ENCODE data around the gene POU2AF3.

The POU2AF3 gene

GRCh38 chr11:111331711-111332479, 33.5 kb downstream of the POU2AF3 start:
- DNase-seq, result no peak
- no peak overlapping the region for H3K9ac ChIP-seq (ENCODE audit: low read length)
- H3K79me1 ChIP-seq (replicated peaks; ENCODE audit: low read length, poor library complexity, severe bottlenecking), result no peaks in the 10 kb centered on the region
- H3K4ac ChIP-seq (ENCODE audit: low read depth in 1 of 2, low read length in 2 of 2), result no peak overlapping the region
- peaks cover 2% of the 10 kb centered on the region for H3K4me1 ChIP-seq (ENCODE audit: control insufficient read depth, insufficient read depth, low read depth, low read length)
- no peak overlapping the region for H2BK12ac ChIP-seq (ENCODE audit: low read length in 2 of 2)
- H3K27me3 ChIP-seq (ENCODE audit: control insufficient read depth in 1 of 2, insufficient read depth in 1 of 2, low read length in 2 of 2), result peaks cover 0 to 7% of the 10 kb centered on the region in 2 experiments
- no peak overlapping the region for H2BK5ac ChIP-seq (ENCODE audit: low read depth, low read length, poor library complexity, severe bottlenecking)
- no peak overlapping the region for H3K4me3 ChIP-seq (ENCODE audit: insufficient read depth in 1 of 2, low read depth in 1 of 2, low read length in 2 of 2)
- H4K8ac ChIP-seq (ENCODE audit: low read length), result no peak overlapping the region
- H3K27ac ChIP-seq (ENCODE audit: low read length, poor library complexity, severe bottlenecking), result no peak overlapping the region
- no peaks in the 10 kb centered on the region for H3K9me3 ChIP-seq (ENCODE audit: control insufficient read depth, low read length)
- H2BK120ac ChIP-seq (ENCODE audit: low read depth, low read length), result no peak overlapping the region
- H2BK15ac ChIP-seq (ENCODE audit: low read depth, poor library complexity, severe bottlenecking), result no peak overlapping the region
- 87% methylated on average over 3 of the region's 4 CpGs for WGBS
- no peak overlapping the region for H3K18ac ChIP-seq (ENCODE audit: low read depth in 1 of 2, low read length in 2 of 2)
- H4K91ac ChIP-seq (ENCODE audit: low read length), result no peak overlapping the region
- no peak overlapping the region for H2AK5ac ChIP-seq (ENCODE audit: low read length, severe bottlenecking)
- H3K23ac ChIP-seq (ENCODE audit: low read length in 2 of 2), result no peak overlapping the region
- no peak overlapping the region for H3K4me2 ChIP-seq (ENCODE audit: low read length, poor library complexity, severe bottlenecking)
- H3K36me3 ChIP-seq (ENCODE audit: control insufficient read depth in 1 of 2, insufficient read depth in 2 of 2, low read depth in 1 of 2, low read length in 2 of 2), result no peaks in the 10 kb centered on the region
- no peak overlapping the region for H2AFZ ChIP-seq (ENCODE audit: low read depth, low read length)
- H3K14ac ChIP-seq (ENCODE audit: low read length in 2 of 2), result no peak overlapping the region

DNA sequence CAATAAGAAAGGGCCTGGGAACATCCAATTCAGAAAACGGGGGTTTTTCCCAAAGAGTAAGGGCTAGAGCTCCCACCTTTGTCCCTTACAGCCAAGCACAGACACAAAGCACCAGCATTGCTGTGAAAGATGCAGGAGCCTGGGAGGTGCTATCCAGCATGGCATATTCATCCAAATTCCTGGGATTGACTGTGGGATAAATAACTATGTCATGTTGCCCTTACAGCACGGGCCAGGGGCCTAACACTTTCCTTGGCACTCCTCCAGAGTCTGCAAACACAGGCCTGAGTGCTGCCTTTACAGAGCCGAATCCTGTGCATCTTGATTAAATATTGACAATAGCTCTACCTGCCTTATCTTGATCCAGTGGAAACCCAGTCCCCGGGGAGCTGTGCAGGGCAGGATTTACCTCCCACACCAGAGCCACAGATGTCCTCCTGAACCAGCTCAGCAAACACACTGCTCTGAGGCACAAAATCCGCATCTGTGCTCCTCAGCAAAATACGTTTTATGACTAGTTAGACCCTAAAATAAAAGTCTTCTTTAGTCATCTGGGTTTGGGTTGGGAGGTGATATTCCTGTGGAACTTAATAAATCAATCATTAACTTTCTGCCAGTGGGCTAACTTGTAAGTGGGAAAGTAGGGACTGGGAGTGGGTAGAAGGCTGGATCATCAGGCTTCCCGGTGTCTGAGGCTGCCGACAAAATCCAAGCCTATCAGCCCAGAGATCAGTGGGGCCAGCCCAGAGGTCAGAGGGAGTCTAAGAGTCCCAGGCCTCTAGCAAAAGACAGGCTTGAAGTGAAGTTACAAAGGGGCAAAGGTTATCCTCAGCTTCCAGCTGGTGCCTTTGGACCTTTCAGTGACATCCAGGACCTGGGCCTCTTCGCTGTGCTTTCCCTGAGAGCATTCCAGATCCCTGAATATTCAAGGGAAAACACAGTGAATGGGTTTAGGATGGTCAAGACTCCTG, 36.5 kb downstream of the POU2AF3 start:
- H3K14ac ChIP-seq (ENCODE audit: low read length in 2 of 2), result no peak overlapping the region
- no peak overlapping the region for H4K91ac ChIP-seq (ENCODE audit: low read length)
- no peak overlapping the region for H3K9ac ChIP-seq (ENCODE audit: low read length)
- H3K9me3 ChIP-seq (ENCODE audit: control insufficient read depth, low read length), result no peaks in the 10 kb centered on the region
- H2BK12ac ChIP-seq (ENCODE audit: low read length in 2 of 2), result no peak overlapping the region
- no peak overlapping the region for H2AFZ ChIP-seq (ENCODE audit: low read depth, low read length)
- H3K23ac ChIP-seq (ENCODE audit: low read length in 2 of 2), result no peak overlapping the region
- H2BK15ac ChIP-seq (ENCODE audit: low read depth, poor library complexity, severe bottlenecking), result no peak overlapping the region
- no peak overlapping the region for H3K27ac ChIP-seq (ENCODE audit: low read length, poor library complexity, severe bottlenecking)
- no peak overlapping the region for H3K4me3 ChIP-seq (ENCODE audit: insufficient read depth in 1 of 2, low read depth in 1 of 2, low read length in 2 of 2)
- H3K4me2 ChIP-seq (ENCODE audit: low read length, poor library complexity, severe bottlenecking), result no peak overlapping the region
- H3K36me3 ChIP-seq (ENCODE audit: control insufficient read depth in 1 of 2, insufficient read depth in 2 of 2, low read depth in 1 of 2, low read length in 2 of 2), result no peaks in the 10 kb centered on the region
- 52% methylated on average over 7 of the region's 9 CpGs for WGBS
- peaks cover 2% of the 10 kb centered on the region for H3K4me1 ChIP-seq (ENCODE audit: control insufficient read depth, insufficient read depth, low read depth, low read length)
- no peak overlapping the region for H4K8ac ChIP-seq (ENCODE audit: low read length)
- no peak overlapping the region for H2BK5ac ChIP-seq (ENCODE audit: low read depth, low read length, poor library complexity, severe bottlenecking)
- no peak overlapping the region for H3K4ac ChIP-seq (ENCODE audit: low read depth in 1 of 2, low read length in 2 of 2)
- DNase-seq, result no peak
- H2AK5ac ChIP-seq (ENCODE audit: low read length, severe bottlenecking), result no peak overlapping the region
- H3K18ac ChIP-seq (ENCODE audit: low read depth in 1 of 2, low read length in 2 of 2), result no peak overlapping the region
- no peaks in the 10 kb centered on the region for H3K79me1 ChIP-seq (replicated peaks; ENCODE audit: low read length, poor library complexity, severe bottlenecking)
- H2BK120ac ChIP-seq (ENCODE audit: low read depth, low read length), result no peak overlapping the region
- H3K27me3 ChIP-seq (ENCODE audit: control insufficient read depth in 1 of 2, insufficient read depth in 1 of 2, low read length in 2 of 2), result peaks cover 0 to 7% of the 10 kb centered on the region in 2 experiments

DNA sequence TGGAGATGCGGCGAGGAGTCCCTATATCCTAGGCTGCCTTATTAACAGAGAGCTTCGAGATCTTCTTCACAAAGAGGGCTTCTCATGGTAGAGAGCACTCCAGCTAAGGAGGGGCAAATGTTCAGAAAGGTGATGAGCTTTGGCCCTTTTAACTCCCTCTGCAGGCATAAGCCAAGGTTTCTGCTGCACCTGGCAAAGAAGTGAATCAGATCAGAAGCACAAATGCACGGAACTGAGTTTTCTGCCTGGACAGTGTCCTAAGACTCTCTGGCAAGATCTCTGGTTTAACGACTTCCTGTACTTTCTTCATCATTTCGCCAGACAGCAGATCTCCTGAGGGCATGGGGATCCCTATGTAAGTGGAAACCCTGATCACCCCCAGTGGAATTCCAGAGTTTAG, 37.2 kb downstream of the POU2AF3 start:
- Histone ChIP-seq H4K91ac (ENCODE audit: low read length) (no peak overlapping the region), H3K9ac (ENCODE audit: low read length) (no peak overlapping the region), H2BK12ac (ENCODE audit: low read length in 2 of 2) (no peak overlapping the region), H3K36me3 (ENCODE audit: control insufficient read depth in 1 of 2, insufficient read depth in 2 of 2, low read depth in 1 of 2, low read length in 2 of 2) (no peaks in the 10 kb centered on the region), H3K18ac (ENCODE audit: low read depth in 1 of 2, low read length in 2 of 2) (no peak overlapping the region), H3K4ac (ENCODE audit: low read depth in 1 of 2, low read length in 2 of 2) (no peak overlapping the region), H3K4me3 (ENCODE audit: insufficient read depth in 1 of 2, low read depth in 1 of 2, low read length in 2 of 2) (no peak overlapping the region), H3K27me3 (ENCODE audit: control insufficient read depth in 1 of 2, insufficient read depth in 1 of 2, low read length in 2 of 2) (peaks cover 0 to 7% of the 10 kb centered on the region in 2 experiments), H3K27ac (ENCODE audit: low read length, poor library complexity, severe bottlenecking) (no peak overlapping the region), H3K14ac (ENCODE audit: low read length in 2 of 2) (no peak overlapping the region), H2BK15ac (ENCODE audit: low read depth, poor library complexity, severe bottlenecking) (no peak overlapping the region), H4K8ac (ENCODE audit: low read length) (no peak overlapping the region), H2AFZ (ENCODE audit: low read depth, low read length) (no peak overlapping the region), H2BK120ac (ENCODE audit: low read depth, low read length) (no peak overlapping the region), H2BK5ac (ENCODE audit: low read depth, low read length, poor library complexity, severe bottlenecking) (no peak overlapping the region), H3K9me3 (ENCODE audit: control insufficient read depth, low read length) (no peaks in the 10 kb centered on the region), H3K79me1 (replicated peaks; ENCODE audit: low read length, poor library complexity, severe bottlenecking) (no peaks in the 10 kb centered on the region), H3K4me2 (ENCODE audit: low read length, poor library complexity, severe bottlenecking) (no peak overlapping the region), H2AK5ac (ENCODE audit: low read length, severe bottlenecking) (no peak overlapping the region), H3K23ac (ENCODE audit: low read length in 2 of 2) (no peak overlapping the region), H3K4me1 (ENCODE audit: control insufficient read depth, insufficient read depth, low read depth, low read length) (peaks cover 2% of the 10 kb centered on the region)
- DNase-seq, result no peak
- 65% methylated on average over 6 of the region's 6 CpGs for WGBS

DNA sequence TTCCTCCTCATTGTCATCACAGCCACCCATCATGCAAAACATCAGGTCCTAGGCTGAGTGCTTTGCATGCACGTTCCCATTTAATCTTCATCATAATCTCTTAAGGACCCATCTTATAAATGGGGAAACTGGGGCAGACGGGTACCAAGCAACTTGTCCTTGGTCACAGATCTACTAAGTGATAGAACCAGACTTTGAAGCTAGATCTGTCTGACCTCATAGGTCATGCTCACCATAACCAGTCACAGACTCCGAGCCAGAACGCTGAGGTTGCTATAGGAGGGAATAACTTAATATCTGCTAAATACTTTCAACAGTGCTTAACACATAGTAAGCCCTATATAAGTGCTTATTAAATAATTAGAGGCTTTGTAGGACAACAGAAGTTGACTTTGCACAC, 37.7 kb downstream of the POU2AF3 start:
- no peak overlapping the region for H2AFZ ChIP-seq (ENCODE audit: low read depth, low read length)
- H3K18ac ChIP-seq (ENCODE audit: low read depth in 1 of 2, low read length in 2 of 2), result no peak overlapping the region
- whole genome bisulfite sequencing, result 80% methylated on average over 2 of the region's 4 CpGs

More for the DNA sequence above, 37.7 kb downstream of the POU2AF3 start:
- Histone ChIP-seq H3K14ac (ENCODE audit: low read length in 2 of 2) (no peak overlapping the region), H3K9ac (ENCODE audit: low read length) (no peak overlapping the region), H2AK5ac (ENCODE audit: low read length, severe bottlenecking) (no peak overlapping the region), H3K9me3 (ENCODE audit: control insufficient read depth, low read length) (no peaks in the 10 kb centered on the region), H4K8ac (ENCODE audit: low read length) (no peak overlapping the region), H4K91ac (ENCODE audit: low read length) (no peak overlapping the region), H3K4ac (ENCODE audit: low read depth in 1 of 2, low read length in 2 of 2) (no peak overlapping the region), H3K27me3 (ENCODE audit: control insufficient read depth in 1 of 2, insufficient read depth in 1 of 2, low read length in 2 of 2) (peaks cover 0 to 7% of the 10 kb centered on the region in 2 experiments), H3K4me3 (ENCODE audit: insufficient read depth in 1 of 2, low read depth in 1 of 2, low read length in 2 of 2) (no peak overlapping the region), H3K23ac (ENCODE audit: low read length in 2 of 2) (no peak overlapping the region), H3K27ac (ENCODE audit: low read length, poor library complexity, severe bottlenecking) (no peak overlapping the region), H2BK120ac (ENCODE audit: low read depth, low read length) (no peak overlapping the region), H2BK5ac (ENCODE audit: low read depth, low read length, poor library complexity, severe bottlenecking) (no peak overlapping the region), H3K4me1 (ENCODE audit: control insufficient read depth, insufficient read depth, low read depth, low read length) (peaks cover 2% of the 10 kb centered on the region), H3K36me3 (ENCODE audit: control insufficient read depth in 1 of 2, insufficient read depth in 2 of 2, low read depth in 1 of 2, low read length in 2 of 2) (no peaks in the 10 kb centered on the region), H2BK12ac (ENCODE audit: low read length in 2 of 2) (no peak overlapping the region), H3K79me1 (replicated peaks; ENCODE audit: low read length, poor library complexity, severe bottlenecking) (no peaks in the 10 kb centered on the region), H3K4me2 (ENCODE audit: low read length, poor library complexity, severe bottlenecking) (no peak overlapping the region), H2BK15ac (ENCODE audit: low read depth, poor library complexity, severe bottlenecking) (no peak overlapping the region)
- DNase-seq, result no peak

Data from mesenchymal stem cell (in vitro differentiated cells and primary cell).